GM19351 (cell line): ENCODE data around the gene EYA3.

ENCODE experiments used
- ATAC-seq: cut with Tn5 transposase; IDR thresholded peaks from one replicate; pipeline ENCODE4 v1.9.1; 2021; ENCODE audit warnings: mild to moderate bottlenecking, moderate library complexity; ENCODE audit not compliant: unreplicated experiment

EYA3 gene

GRCh38 chr1:27949027-27949426 lies 139.4 kb downstream of the EYA3 start:
- ATAC-seq: no peak

DNA sequence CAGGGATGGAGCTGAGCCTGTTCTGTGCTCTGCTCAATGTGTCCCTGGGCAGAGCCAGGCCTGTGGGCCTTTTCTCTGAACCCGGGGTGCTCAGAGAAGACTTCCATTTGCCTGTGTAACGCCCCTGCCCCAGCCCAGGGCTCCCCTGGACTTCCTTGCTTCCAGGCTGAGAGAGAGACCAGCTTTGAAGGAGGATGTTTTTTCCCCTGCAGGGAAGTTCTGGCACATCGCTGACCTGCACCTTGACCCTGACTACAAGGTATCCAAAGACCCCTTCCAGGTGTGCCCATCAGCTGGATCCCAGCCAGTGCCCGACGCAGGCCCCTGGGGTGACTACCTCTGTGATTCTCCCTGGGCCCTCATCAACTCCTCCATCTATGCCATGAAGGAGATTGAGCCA lies 143.4 kb downstream of the EYA3 start:
- no peak for ATAC-seq

DNA sequence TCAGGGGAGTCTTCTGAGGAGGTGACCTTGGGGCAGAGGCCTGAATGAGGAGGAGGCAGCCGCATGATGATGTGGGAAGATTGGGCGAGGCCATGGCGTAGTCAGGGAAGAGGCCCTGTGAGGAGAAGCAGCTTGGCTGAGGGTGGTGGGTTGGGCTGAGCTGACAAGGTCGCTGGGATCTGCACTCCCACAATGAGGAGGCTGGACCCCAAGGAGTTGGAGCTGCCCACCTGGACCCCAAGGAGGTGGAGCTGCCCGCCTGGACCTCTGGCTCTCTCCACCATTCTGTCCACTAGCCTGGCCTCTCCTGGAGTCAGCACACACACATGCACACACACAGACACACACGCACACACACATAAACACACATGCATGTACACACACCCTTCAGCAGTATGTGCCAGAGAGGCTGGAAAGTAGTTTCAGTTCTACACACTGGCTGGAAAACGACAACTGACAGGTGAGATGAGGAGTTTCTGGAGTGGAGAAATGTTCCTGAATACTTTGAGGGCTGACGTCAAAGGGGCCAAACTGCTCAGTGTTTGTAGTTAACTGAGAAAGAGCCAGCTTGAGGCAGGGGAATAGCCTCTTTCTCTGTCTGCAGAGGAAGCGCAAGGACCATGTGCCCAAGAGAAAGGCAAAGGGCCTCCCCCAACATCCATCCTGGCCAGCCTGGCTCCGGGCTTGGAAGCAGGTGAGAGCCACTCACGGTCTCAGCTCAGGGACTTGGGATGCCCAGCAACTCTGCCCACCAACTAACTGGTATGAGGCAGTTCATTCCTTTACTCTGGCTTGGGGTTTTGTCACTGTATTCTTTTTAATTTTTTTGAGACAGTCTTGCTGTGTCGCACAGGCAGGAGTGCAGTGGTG lies 146.5 kb downstream of the EYA3 start:
- ATAC-seq: no peak

DNA sequence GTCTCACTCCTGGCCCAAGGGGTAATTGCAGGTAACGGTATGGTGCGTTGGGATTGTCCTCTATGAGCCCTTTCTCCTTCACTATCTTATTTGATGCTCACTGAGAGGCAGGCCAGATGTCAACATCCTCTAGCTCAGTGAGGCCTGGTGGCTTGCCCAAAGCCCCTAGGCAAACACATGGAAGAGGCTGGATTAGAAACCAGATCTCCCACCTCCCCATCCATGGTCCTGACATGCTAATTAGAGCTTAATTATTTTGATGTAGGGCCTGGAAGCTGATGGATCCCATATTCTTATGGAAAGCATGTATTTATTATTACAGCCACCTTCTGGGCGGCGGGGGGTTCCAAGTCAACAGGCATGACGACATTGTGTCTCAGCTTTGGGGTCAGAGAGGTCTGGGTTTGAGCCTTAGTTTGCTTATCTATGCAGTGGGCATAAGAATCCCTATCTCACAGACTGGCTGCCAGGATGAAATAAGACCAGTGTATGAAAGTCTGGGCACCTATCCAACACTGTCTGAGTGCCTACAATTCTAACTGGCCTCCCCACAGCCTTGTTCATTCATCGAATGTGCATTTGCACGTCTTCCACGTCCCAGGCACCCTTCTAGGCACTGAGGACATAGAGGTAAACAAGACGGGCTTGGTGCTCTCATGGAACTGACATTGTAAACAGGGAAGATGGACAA lies 147.4 kb downstream of the EYA3 start:
- ATAC-seq: no peak

GRCh38 chr1:27940297-27940696 lies 148.1 kb downstream of the EYA3 start:
- no peak for ATAC-seq

DNA sequence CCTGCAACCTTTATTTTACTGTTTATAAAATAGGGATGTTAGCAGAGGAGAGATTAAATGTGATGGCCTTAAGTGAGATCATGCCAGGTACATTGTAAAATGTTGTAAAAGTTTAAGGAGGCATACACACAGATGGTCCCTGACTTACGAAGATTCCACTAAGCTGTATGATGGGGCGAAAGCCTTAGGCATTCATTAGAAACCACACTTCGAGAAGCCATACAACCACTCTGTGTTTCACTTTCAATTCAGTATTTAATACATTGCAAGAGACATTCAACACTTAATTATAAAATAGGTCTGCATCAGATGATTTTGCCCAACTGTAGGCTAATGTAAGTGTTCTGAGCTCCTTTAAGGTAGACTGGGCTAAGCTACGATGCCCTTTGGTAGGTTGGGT lies 149.9 kb downstream of the EYA3 start:
- ATAC-seq: no peak

DNA sequence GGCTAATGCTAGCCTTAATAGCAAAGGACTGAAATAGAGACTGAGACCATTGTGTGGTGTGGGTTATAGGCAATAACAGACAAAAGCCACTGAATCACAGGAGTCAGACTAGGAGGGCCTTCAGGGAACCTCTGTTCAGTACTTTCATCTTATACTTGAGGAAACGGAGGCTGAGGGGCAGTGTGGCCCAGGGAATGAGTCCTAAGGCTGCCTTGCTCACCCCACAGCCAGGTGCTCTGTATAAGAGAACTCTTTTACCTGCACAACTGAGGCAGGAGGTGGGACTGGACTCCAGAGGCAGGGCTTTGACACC lies 150.9 kb downstream of the EYA3 start:
- no peak for ATAC-seq

- no peak for ATAC-seq
Measured at GRCh38 chr1:27936370-27936769, 152.0 kb downstream of the EYA3 start.

- no peak for ATAC-seq
Measured at GRCh38 chr1:27935721-27936120, 152.7 kb downstream of the EYA3 start.

GRCh38 chr1:27934818-27935549 lies 153.4 kb downstream of the EYA3 start, which contains the start of gene SMPDL3B:
TSS of gene SMPDL3B (plus strand) at chr1:27935000. CDS start at chr1:27935184, 184 bp downstream.
- ATAC-seq: no peak

DNA sequence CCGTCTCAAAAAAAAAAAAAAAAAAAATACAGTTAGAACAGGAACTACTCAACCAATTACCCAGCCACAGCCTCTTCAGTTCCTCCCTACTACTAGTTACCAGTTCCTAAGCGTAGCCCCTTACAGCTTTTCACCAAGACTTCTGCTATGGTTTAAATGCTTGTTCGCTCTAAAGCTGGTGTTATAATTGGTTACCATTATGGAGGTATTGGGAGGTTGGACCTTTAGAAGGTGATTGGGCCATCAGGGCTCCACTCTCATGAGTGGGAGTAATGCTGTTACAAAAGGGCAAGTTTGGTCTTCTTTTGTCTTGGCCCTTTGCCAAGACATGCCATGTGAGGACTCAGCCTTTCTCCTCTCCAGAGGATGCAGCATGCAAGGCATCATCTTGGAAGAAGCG lies 156.7 kb downstream of the EYA3 start:
- ATAC-seq: no peak

DNA sequence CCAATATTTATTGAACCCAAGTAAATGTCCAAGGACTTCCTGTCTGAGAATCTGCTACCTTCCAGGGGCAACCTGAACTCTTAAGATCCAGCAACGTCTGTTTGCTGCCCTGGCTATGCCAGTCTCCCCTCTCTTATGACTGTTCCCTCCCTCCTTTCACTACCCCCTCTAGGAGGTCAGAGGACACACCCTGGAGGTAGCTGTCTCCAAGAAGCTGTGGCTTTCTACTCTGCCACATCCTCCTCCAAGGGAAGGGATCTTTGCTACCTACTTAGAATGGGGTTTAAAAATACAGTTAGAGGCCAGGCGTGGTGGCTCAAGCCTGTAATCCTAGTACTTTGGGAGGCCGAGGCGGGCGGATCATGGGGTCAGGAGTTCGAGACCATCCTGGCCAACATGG lies 157.2 kb downstream of the EYA3 start:
- ATAC-seq: no peak

GRCh38 chr1:27928216-27928954 lies 160.0 kb downstream of the EYA3 start:
- ATAC-seq: no peak

- no peak for ATAC-seq
Measured at GRCh38 chr1:27922272-27922671, 166.1 kb downstream of the EYA3 start.
